ENCODE data around the gene MYO5B.

The MYO5B gene

GRCh38 chr18:49961271-49961670, 233.7 kb downstream of the MYO5B start:
- DNase-seq = no peak

- DNase-seq = no peak
These were observed 234.6 kb downstream of the MYO5B start for GRCh38 chr18:49960376-49960775.

DNA sequence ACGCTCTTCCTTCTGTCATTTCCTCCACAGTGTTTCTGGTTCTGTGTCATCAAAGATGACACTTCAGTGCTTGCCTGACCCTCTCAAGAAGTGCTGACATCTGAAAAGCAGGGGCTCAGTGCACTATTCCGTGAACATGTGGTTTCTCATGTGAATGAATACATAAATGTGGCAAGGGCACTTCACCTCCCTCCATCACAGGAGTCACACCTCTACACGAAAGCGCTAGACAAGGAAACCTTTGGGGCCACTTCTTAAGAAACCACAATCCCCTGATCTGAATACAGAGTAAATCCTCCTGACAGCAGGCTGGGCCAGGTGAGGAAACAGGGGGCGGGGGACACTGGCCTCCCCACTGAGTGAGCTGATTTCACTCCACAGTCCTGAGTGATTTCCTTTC, 235.8 kb downstream of the MYO5B start:
- DNase-seq = no peak

DNA sequence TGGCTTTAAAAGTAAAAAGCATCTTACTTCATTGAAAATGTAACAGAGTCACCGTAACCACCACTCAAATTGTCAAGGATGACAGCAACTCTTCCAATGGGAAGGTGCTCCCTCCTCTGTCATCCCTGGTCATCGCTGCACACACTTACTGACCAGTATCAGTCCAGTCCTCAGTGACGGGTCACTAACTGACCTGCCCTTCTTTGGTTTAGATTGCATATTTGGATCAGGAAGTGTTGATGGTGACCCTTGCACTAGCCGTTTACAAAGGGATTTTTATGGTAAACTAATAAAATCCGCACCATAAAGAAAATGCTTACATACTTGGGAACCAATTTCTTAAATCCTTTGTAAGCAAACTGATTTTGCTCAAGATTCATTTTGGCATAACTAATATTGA, 239.7 kb downstream of the MYO5B start:
- no peak for DNase-seq

GRCh38 chr18:49953391-49953790, 241.6 kb downstream of the MYO5B start:
- DNase-seq = no peak

- DNase-seq = no peak
These were observed 245.0 kb downstream of the MYO5B start for GRCh38 chr18:49949951-49950395.

- no peak for DNase-seq
These were observed 246.0 kb downstream of the MYO5B start for GRCh38 chr18:49948975-49949374.

DNA sequence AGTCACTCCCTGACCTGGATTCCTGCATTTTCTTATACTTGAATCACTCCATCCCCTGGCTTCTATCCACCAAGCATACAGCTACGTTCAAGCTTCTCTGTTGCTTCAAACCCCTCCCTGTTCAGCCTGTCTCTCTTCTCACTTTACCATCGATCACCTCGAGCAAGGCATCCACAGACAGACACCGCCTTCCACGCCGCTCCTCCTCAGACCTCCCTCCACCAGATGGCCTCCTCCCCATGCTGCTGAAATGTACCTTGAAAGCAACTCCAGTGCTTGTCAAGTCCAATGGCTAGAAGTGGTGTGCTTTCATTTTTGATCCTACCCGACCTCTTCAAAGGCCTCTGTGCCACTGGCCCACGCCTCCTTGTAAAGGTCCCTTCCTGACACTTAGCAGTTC, 250.3 kb downstream of the MYO5B start:
- DNase-seq = no peak

- DNase-seq = no peak
These were observed 258.1 kb downstream of the MYO5B start for GRCh38 chr18:49936821-49937220.

DNA sequence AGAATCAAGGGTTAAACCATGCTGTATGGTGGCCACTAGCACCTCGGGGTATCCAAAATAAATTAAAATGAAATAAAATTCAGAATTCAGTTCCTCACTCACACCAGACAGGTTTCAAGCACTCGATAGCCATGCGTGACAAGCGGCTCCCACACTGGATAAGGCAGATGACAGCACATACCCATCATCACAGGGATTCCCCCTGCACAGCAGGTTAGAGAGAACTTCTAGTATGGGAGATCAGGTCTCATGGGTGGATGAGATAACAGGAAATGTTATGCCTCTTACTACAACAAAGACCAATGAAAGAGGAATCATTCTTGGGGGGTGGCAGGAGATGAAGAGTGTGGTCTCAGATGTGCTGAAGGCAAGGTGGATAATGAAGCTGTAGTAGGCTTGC, 259.7 kb downstream of the MYO5B start:
- DNase-seq = no peak

- no peak for DNase-seq
These were observed 260.5 kb downstream of the MYO5B start for GRCh38 chr18:49934457-49934856.

DNA sequence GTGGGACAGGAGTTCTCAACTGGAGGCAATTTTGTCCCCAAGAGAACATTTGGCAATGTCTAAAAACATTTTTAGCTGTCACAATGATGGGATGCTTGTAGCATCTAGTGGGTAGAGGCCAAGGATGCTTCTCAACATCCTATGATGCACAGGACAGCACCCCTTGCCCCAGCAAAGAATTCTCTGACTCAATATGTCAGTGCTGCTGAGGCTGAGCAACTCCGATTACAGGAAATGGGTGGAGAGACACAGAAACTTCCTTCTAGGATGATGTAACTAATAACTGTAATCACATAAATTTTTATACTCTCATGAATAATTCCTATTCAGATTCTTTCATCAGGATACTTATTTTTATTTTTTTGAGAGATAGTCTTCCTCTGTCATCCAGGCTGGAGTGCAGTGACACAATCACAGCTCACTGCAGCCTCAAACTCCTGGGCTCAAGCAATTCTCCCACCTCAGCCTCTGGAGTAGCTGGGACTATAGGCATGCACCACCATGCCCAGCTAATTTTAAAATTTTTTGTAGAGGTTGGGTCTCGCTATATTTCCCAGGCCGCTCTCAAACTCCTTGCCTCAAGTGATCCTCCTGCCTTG, 261.3 kb downstream of the MYO5B start:
- DNase-seq = no peak

- DNase-seq = no peak
These were observed 263.2 kb downstream of the MYO5B start for GRCh38 chr18:49931760-49932159.

DNA sequence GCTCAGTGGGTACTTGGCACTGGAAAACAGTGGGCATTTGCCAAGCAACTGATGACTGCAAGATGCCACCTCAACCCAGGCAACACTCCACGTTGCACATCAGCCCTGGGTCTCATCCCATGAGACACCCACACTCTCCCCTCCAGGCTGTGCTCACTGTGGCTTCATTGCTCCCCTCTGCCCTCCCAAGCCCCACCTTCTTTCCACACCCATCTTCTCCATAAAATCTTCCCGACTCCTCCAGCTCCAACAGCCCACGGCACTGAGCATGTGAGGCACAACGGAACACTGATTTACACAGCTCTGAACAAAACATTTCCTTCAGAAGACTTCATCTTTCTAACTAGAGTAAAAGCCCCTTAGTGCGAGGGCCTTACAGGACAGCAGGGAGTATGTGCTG, 263.8 kb downstream of the MYO5B start:
- DNase-seq = no peak

- no peak for DNase-seq
These were observed 268.7 kb downstream of the MYO5B start for GRCh38 chr18:49926106-49926745.

GRCh38 chr18:49924293-49924983, 270.5 kb downstream of the MYO5B start:
- DNase-seq = no peak

DNA sequence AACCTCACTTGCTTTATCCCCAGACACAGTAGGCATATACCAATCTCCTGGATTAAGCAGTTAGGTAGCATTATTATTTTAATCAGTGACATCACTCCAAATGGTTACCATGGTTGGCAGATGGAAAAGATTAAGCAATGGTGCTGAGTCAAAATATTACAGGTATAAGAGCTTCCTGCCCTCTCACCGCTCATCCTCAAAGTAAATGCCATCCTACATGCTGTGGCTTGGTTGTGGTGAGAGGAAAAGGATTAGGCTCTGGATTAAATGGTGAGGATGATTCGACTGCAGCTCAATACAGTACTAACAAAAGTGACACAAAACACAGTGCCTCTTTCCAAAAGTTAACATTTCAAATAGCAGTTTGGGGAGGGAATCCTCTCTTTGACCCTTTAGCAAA, 272.7 kb downstream of the MYO5B start:
- no peak for DNase-seq

DNA sequence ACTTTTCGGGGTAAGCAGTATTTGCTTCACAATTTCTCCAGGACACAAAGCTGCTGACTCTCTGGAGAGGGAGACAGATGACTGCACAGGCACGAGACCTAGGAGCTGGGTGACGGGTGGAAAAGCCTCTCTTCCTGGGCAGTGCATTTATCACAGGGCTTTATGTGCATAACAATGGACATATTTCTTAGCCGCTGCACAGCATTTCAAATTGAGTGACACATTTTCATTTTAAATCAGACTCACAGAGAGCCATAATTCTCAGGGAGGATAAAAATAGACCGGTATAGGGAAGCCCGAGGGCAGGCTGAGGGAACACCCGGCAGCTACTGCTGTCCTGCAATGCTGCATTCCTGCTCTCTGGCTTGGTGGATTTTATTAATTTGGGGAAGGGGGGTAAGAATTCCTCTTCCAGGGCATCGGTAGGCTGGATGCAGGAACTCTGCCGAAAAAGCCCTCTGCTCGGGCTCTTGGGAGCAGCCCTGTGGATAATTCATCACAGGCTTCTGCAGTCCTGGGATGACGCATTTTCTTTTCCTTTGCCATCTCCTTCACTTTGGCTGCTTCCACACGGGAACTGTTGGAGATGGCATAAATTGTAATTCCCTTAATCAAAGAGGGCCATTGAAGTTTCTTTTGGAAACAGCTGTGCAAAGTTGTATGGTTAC, 273.5 kb downstream of the MYO5B start:
- no peak for DNase-seq

GRCh38 chr18:49920731-49921130, 274.2 kb downstream of the MYO5B start:
- DNase-seq = no peak

- DNase-seq = no peak
These were observed 277.2 kb downstream of the MYO5B start for GRCh38 chr18:49917742-49918141.

DNA sequence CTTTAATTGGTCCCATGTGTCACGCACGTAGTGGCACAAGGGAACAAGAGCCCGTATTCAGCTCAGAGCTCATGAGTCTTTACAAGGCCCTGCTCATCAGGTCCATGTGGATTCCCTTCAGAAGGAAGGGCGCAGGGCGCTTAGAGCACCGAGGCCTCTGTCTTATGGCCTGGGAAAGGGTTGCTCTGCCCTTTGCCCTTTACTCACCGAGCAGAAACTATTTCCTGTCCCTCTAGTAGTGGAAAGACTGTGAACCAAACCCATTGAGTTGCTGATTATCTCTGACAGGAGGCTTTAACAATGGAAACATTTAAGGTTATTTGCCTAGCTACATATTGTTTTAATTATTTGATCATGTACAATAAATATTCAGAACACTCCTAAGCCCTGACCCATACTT, 279.6 kb downstream of the MYO5B start:
- DNase-seq = no peak

DNA sequence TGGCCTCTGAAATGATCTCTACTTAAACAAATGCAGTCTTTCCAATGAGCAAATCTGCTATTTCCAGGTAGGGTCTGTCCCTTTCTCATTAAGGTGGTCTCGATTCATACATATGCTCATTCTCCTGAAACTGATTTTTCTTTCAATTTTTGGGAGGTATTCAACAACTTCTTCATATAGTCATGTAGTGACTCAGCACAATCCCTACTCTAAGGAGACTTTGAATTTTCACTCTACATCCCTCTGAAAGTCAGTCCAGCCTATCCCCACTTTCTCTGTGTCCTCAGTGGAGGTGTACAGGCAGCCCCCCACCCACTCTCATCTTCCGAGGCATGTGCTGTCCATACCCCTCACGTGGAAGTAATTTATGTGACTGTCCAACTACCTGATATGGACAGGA, 281.7 kb downstream of the MYO5B start:
- no peak for DNase-seq

DNA sequence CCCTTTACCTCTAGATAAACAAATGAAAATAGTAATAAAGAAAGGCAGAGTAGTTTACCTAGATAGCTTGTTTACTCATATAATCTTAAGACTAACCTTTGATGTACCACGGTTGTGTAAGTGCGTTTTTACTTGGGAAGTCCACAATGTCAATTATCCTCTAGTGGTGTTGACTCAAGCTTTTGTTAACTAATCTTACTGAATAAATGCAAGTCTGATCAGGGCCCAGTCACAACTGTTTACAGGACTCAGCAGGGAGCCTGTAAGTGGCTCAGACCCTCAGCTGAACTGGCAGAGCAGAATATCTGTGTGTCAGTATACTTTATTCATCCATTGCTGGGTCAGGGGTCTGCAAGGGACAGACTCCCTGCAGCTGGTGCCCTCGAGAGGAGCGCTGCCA, 283.5 kb downstream of the MYO5B start:
- no peak for DNase-seq

- no peak for DNase-seq
These were observed 284.0 kb downstream of the MYO5B start for GRCh38 chr18:49910986-49911385.
